D721Med (cell line): ENCODE measurements around the gene MORF4L2.

ENCODE experiments used
- DNase-seq: peaks from one replicate; pipeline ENCODE4 v3.0.0; 2011; ENCODE audit warnings: low spot score; ENCODE audit not compliant: insufficient read length
- FAIRE-seq: peaks from 2 replicates; lab custom pipeline; 2011; peaks lifted over from hg19 to GRCh38; lab: Jason Lieb, UNC
- TF ChIP-seq, protein P1 (sequence below): IDR thresholded peaks from 2 replicates; pipeline ENCODE4 v1.5.1; 2012; ENCODE audit warnings: mild to moderate bottlenecking, control low read depth; ENCODE audit not compliant: insufficient read depth; ENCODE audit errors: missing control alignments

The MORF4L2 gene

DNA sequence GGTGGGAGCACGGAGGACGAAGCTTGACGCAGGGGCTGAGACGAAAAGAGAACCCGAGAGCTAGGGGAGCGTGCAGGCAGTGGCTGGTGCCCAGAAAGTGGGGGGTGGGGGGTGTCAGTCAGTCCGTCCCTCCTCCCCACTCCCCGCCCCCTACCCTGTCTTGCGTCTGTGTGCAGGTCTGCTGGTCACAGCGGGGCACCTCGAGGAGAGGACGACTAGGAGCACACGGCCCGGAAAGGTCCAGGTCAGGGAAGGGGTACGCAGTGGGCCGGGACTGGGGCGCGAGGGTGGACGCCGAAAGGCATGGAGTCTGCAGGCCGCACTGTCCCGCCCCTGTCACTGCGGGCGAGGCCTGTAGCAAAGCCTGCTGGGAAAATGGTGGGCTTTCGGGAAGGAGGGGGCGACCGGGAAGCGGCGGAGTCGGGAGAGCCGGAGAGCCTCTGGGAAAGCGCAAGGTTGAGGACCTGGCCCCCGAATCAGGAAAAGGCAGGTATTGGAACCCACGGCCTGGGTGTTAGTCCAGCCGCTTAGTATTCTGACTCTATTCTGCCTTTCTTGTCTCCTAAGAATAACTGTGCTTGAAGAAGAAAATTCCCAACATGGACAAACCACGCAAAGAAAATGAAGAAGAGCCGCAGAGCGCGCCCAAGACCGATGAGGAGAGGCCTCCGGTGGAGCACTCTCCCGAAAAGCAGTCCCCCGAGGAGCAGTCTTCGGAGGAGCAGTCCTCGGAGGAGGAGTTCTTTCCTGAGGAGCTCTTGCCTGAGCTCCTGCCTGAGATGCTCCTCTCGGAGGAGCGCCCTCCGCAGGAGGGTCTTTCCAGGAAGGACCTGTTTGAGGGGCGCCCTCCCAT lies 57.0 kb downstream of the MORF4L2 start:
- no peak for DNase-seq
- no peak for FAIRE-seq

DNA sequence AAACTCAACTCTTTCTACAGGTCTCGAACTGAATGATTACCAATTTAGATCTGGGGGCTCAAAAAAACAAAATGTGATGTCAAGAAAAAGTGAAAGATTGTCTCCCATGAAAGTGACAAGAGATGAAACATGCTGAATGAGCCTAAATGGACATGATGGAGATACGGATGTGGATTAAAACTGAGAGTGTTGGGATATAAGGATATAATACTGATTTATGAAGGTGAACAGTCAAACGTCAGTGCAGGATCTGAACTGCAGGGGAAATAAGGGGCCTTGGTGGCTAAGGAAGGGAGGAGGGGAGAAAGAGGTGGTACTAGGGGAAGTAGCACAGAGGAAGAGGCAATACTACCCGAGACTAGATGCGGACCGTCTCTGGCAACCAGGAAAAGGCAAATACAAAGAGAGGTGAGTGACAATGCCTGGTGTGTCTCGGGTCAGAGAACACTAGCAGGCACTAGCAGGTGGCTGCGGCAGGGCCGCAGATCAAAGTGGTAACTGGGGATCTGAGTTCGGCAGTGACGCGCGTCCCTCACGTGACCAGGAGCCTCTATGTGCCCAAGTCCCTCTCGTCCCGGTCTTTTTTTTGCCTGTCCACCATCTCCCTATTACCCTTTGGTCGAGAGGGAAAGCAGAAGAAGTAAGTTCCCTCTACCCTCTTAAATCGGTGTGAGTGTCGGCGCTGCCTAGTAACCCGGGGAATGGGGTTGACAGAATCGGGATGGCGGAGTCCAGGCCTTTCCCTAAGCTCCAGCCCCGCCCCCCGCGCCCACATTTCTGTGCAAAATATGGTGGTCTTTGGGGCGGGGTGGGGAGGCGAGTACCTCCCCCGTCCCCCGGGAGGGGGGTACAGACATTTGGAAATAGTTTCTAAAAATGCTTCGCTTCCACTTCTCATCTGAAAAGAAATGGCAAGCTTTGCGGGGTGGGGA lies 57.8 kb downstream of the MORF4L2 start, which contains the start of gene TCEAL1:
Gene TCEAL1 (plus strand): TSS at position 590 of the 932 bp plus-strand sequence. CDS start 942 bp downstream, outside the sequence.
- TF ChIP-seq, protein P1, sequence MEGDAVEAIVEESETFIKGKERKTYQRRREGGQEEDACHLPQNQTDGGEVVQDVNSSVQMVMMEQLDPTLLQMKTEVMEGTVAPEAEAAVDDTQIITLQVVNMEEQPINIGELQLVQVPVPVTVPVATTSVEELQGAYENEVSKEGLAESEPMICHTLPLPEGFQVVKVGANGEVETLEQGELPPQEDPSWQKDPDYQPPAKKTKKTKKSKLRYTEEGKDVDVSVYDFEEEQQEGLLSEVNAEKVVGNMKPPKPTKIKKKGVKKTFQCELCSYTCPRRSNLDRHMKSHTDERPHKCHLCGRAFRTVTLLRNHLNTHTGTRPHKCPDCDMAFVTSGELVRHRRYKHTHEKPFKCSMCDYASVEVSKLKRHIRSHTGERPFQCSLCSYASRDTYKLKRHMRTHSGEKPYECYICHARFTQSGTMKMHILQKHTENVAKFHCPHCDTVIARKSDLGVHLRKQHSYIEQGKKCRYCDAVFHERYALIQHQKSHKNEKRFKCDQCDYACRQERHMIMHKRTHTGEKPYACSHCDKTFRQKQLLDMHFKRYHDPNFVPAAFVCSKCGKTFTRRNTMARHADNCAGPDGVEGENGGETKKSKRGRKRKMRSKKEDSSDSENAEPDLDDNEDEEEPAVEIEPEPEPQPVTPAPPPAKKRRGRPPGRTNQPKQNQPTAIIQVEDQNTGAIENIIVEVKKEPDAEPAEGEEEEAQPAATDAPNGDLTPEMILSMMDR = no peak
- FAIRE-seq (no peak), DNase-seq (no peak)

More for the DNA sequence above, 57.0 kb downstream of the MORF4L2 start:
- TF ChIP-seq, protein P1 = peak; percentile 69

DNA sequence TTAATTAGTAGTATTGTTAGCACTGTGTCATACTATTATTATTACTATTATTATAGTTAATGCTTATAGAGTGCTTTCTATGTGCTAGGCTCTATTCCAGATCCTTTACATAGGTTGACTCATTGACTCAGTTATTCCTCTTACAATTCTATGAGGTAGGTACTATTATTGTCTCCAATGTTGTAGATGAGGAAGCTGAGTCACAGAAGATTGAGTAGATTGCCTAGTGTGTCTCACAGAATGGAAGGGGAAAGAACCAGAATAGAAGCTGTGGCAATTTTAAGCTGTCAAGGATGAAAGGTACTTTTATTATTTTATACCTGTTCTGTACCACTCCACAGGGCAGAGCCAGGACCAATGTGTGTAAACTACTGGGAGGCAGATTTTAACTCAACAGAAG lies 59.6 kb downstream of the MORF4L2 start:
- no peak for DNase-seq
- no peak for FAIRE-seq
- TF ChIP-seq, protein P1 = no peak
